ENCODE data around the gene SYT4.

- no peak for TF ChIP-seq CTCF (optimal IDR thresholded peaks at IDR 0.05 in 1 of 3, IDR thresholded peaks at IDR 0.05 in 1 of 3, conservative IDR thresholded peaks at IDR 0.05 in 1 of 3; ENCODE audit: extremely low read depth in 1 of 3, insufficient read depth in 2 of 3, low read length in 3 of 3)
- TF ChIP-seq EZH2 (IDR thresholded peaks at IDR 0.05; ENCODE audit: low read length), result no peak
These were observed 1.9 kb upstream of the SYT4 start for GRCh38 chr18:43279015-43279744.

All from keratinocyte (primary cell).